GM13976 (cell line): ENCODE measurements around the gene CCNL2.

Experiments
- DNase-seq: peaks from one replicate; pipeline ENCODE4 v3.0.0; 2012; ENCODE audit warnings: low spot score
- CTCF ChIP-seq: IDR thresholded peaks from 2 replicates; pipeline ENCODE4 v1.5.1; 2012; ENCODE audit warnings: borderline replicate concordance, mild to moderate bottlenecking; ENCODE audit not compliant: insufficient read depth; ENCODE audit errors: extremely low read depth, missing control alignments, control extremely low read depth
- in situ Hi-C: fragments of 300-500 bp; cut with MboI; formaldehyde crosslinking; loops from one replicate; pipeline ENCODE4 v1.12.0; 2022; ENCODE audit warnings: low sequenced_read_pairs, mixed read lengths, inconsistent platforms; ENCODE audit not compliant: unreplicated experiment

The CCNL2 gene

GRCh38 chr1:1336446-1336845 lies 62.7 kb downstream of the CCNL2 start:
- no peak for TF ChIP-seq CTCF
- in situ Hi-C loops = no loop called here
- DNase-seq = no peak

- TF ChIP-seq CTCF = no peak
- in situ Hi-C loops = no loop called here
- DNase-seq = no peak
Measured at GRCh38 chr1:1335792-1336248, 63.3 kb downstream of the CCNL2 start.
